Activated naive CD4-positive, alpha-beta T cell treated with anti-CD3 and anti-CD28 coated beads for 36 hours (primary cell): ENCODE data around the gene SLC44A2. TPM values are rescaled to one million over a fixed set of nuclear protein-coding genes. Genes with fewer than 3 reads are reported as not detected.

Source experiments
- CTCF ChIA-PET: fragments of 350-600 bp; sonication (Branson Sonifier 250); formaldehyde crosslinking; loops from one replicate; lab custom pipeline; 2021; ENCODE audit warnings: antibody characterized with exemption; lab: Charles Lee
- DNase-seq: peaks from one replicate; pipeline ENCODE4 v3.0.0-alpha.2; 2020
- H3K27ac Mint-ChIP-seq: one replicate; pipeline ENCODE4 v1.8.0; 2021; ENCODE audit warnings: mild to moderate bottlenecking, mixed read lengths
- H3K27me3 Mint-ChIP-seq: one replicate; pipeline ENCODE4 v1.8.0; 2021; ENCODE audit warnings: low read depth, mixed read lengths
- H3K36me3 Mint-ChIP-seq: one replicate; pipeline ENCODE4 v1.8.0; 2021; ENCODE audit warnings: low read depth, mixed read lengths
- H3K4me1 Mint-ChIP-seq: one replicate; pipeline ENCODE4 v1.8.0; 2021; ENCODE audit warnings: low read depth, mixed read lengths
- H3K4me3 Mint-ChIP-seq: one replicate; pipeline ENCODE4 v1.8.0; 2021; ENCODE audit warnings: mild to moderate bottlenecking, moderate library complexity, mixed read lengths
- H3K9me3 Mint-ChIP-seq: one replicate; pipeline ENCODE4 v1.8.0; 2021; ENCODE audit warnings: mixed read lengths
- intact Hi-C: fragments of 100-400 bp; cut with micrococcal nuclease; formaldehyde crosslinking; loops from one replicate; pipeline ENCODE4 v1.15.1; 2023
- total RNA-seq, 2 experiments: library from RNA; stranded (reverse); gene quantifications; one replicate each; pipeline ENCODE4 v1.2.3, GENCODE V29; 2021

The SLC44A2 gene
- total RNA-seq, 2 experiments from 2014 or later: 81.5 to 83.2 TPM

- CTCF ChIA-PET: interaction anchor here (0.6 to 1.5 kb wide), 3 partner anchors 9 to 110 kb away, joined by 3 read pairs; no protein-coding TSS in a partner anchor
- DNase-seq: no peak
- no peaks in the 10 kb centered on the region for H3K27me3 Mint-ChIP-seq
- no peak overlapping the region for H3K27ac Mint-ChIP-seq
- no peak overlapping the region for H3K4me3 Mint-ChIP-seq
- H3K4me1 Mint-ChIP-seq: no peaks in the 10 kb centered on the region
- H3K36me3 Mint-ChIP-seq: peaks cover 51% of the 10 kb centered on the region
- intact Hi-C loops: no loop called here
- H3K9me3 Mint-ChIP-seq: no peaks in the 10 kb centered on the region
Observed at GRCh38 chr19:10677751-10678150, 52.4 kb downstream of the SLC44A2 start.

GRCh38 chr19:10678813-10679212 is 53.5 kb downstream of the SLC44A2 start:
- Mint-ChIP-seq H3K4me3 (no peak overlapping the region), H3K36me3 (peaks cover 49% of the 10 kb centered on the region), H3K4me1 (no peaks in the 10 kb centered on the region), H3K9me3 (no peaks in the 10 kb centered on the region), H3K27me3 (no peaks in the 10 kb centered on the region), H3K27ac (no peak overlapping the region)
- no peak for DNase-seq
- CTCF ChIA-PET: interaction anchor here (0.6 to 1.3 kb wide), 3 partner anchors 22 to 243 kb away, joined by 3 to 4 read pairs (median 4); no protein-coding TSS in a partner anchor
- intact Hi-C loops: no loop called here

- CTCF ChIA-PET: interaction anchor here (0.7 kb wide), 1 partner anchor 13 kb away, joined by 3 read pairs; no protein-coding TSS in a partner anchor
- H3K9me3 Mint-ChIP-seq: no peaks in the 10 kb centered on the region
- peaks cover 58% of the 10 kb centered on the region for H3K36me3 Mint-ChIP-seq
- H3K27me3 Mint-ChIP-seq: no peaks in the 10 kb centered on the region
- DNase-seq: no peak
- intact Hi-C loops: no loop called here
- H3K4me3 Mint-ChIP-seq: no peak overlapping the region
- no peaks in the 10 kb centered on the region for H3K4me1 Mint-ChIP-seq
- H3K27ac Mint-ChIP-seq: no peak overlapping the region
Observed at GRCh38 chr19:10679743-10680142, 54.4 kb downstream of the SLC44A2 start.

- Mint-ChIP-seq H3K9me3 (no peaks in the 10 kb centered on the region), H3K27ac (no peak overlapping the region), H3K36me3 (peaks cover 51% of the 10 kb centered on the region), H3K27me3 (no peaks in the 10 kb centered on the region), H3K4me3 (no peak overlapping the region), H3K4me1 (no peaks in the 10 kb centered on the region)
- CTCF ChIA-PET: no interaction called here
- DNase-seq: no peak
- intact Hi-C loops: no loop called here
Observed at GRCh38 chr19:10680545-10681135, 55.3 kb downstream of the SLC44A2 start.

GRCh38 chr19:10681658-10682057 is 56.3 kb downstream of the SLC44A2 start:
- Mint-ChIP-seq H3K4me1 (no peaks in the 10 kb centered on the region), H3K4me3 (no peak overlapping the region), H3K27me3 (no peaks in the 10 kb centered on the region), H3K27ac (no peak overlapping the region), H3K36me3 (peaks cover 51% of the 10 kb centered on the region), H3K9me3 (no peaks in the 10 kb centered on the region)
- no peak for DNase-seq
- CTCF ChIA-PET: no interaction called here
- intact Hi-C loops: no loop called here

- H3K9me3 Mint-ChIP-seq: no peaks in the 10 kb centered on the region
- intact Hi-C loops: no loop called here
- no peaks in the 10 kb centered on the region for H3K4me1 Mint-ChIP-seq
- H3K27ac Mint-ChIP-seq: no peak overlapping the region
- peaks cover 49% of the 10 kb centered on the region for H3K36me3 Mint-ChIP-seq
- CTCF ChIA-PET: interaction anchor here (1.0 to 1.1 kb wide), 2 partner anchors 18 to 102 kb away, joined by 3 to 4 read pairs; no protein-coding TSS in a partner anchor
- no peak for DNase-seq
- H3K27me3 Mint-ChIP-seq: no peaks in the 10 kb centered on the region
- no peak overlapping the region for H3K4me3 Mint-ChIP-seq
Observed at GRCh38 chr19:10682397-10683063, 57.2 kb downstream of the SLC44A2 start.

- intact Hi-C loops: no loop called here
- no peak overlapping the region for H3K27ac Mint-ChIP-seq
- no peak for DNase-seq
- no peaks in the 10 kb centered on the region for H3K27me3 Mint-ChIP-seq
- no peak overlapping the region for H3K4me3 Mint-ChIP-seq
- no peaks in the 10 kb centered on the region for H3K9me3 Mint-ChIP-seq
- H3K4me1 Mint-ChIP-seq: no peaks in the 10 kb centered on the region
- CTCF ChIA-PET: interaction anchor here (1.0 to 1.1 kb wide), 2 partner anchors 17 to 102 kb away, joined by 3 to 4 read pairs; no protein-coding TSS in a partner anchor
- peaks cover 45% of the 10 kb centered on the region for H3K36me3 Mint-ChIP-seq
Observed at GRCh38 chr19:10683064-10683426, 57.7 kb downstream of the SLC44A2 start.

- no peak overlapping the region for H3K4me3 Mint-ChIP-seq
- CTCF ChIA-PET: interaction anchor here (1.0 to 1.1 kb wide), 2 partner anchors 16 to 103 kb away, joined by 3 to 4 read pairs; no protein-coding TSS in a partner anchor
- H3K9me3 Mint-ChIP-seq: no peaks in the 10 kb centered on the region
- H3K27me3 Mint-ChIP-seq: no peaks in the 10 kb centered on the region
- no peaks in the 10 kb centered on the region for H3K4me1 Mint-ChIP-seq
- DNase-seq: no peak
- intact Hi-C loops: no loop called here
- no peak overlapping the region for H3K27ac Mint-ChIP-seq
- H3K36me3 Mint-ChIP-seq: peaks cover 41% of the 10 kb centered on the region
Observed at GRCh38 chr19:10683582-10683981, 58.2 kb downstream of the SLC44A2 start.

GRCh38 chr19:10685210-10685609 is 59.9 kb downstream of the SLC44A2 start:
- Mint-ChIP-seq H3K27ac (no peak overlapping the region), H3K36me3 (peaks cover 45% of the 10 kb centered on the region), H3K4me3 (no peak overlapping the region), H3K9me3 (no peaks in the 10 kb centered on the region), H3K4me1 (no peaks in the 10 kb centered on the region), H3K27me3 (no peaks in the 10 kb centered on the region)
- intact Hi-C loops: no loop called here
- no peak for DNase-seq
- CTCF ChIA-PET: interaction anchor here (2.1 kb wide), 1 partner anchor 14 kb away, joined by 10 read pairs; no protein-coding TSS in a partner anchor

GRCh38 chr19:10686193-10686592 is 60.8 kb downstream of the SLC44A2 start:
- CTCF ChIA-PET: interaction anchor here (1.4 to 2.1 kb wide), 2 partner anchors 9 to 13 kb away, joined by 3 to 10 read pairs; no protein-coding TSS in a partner anchor
- no peaks in the 10 kb centered on the region for H3K9me3 Mint-ChIP-seq
- intact Hi-C loops: no loop called here
- peaks cover 45% of the 10 kb centered on the region for H3K36me3 Mint-ChIP-seq
- no peaks in the 10 kb centered on the region for H3K27me3 Mint-ChIP-seq
- no peak for DNase-seq
- H3K4me1 Mint-ChIP-seq: no peaks in the 10 kb centered on the region
- H3K4me3 Mint-ChIP-seq: no peak overlapping the region
- no peak overlapping the region for H3K27ac Mint-ChIP-seq

- Mint-ChIP-seq H3K27ac (no peak overlapping the region), H3K4me1 (no peaks in the 10 kb centered on the region), H3K9me3 (no peaks in the 10 kb centered on the region), H3K27me3 (no peaks in the 10 kb centered on the region), H3K4me3 (no peak overlapping the region), H3K36me3 (peaks cover 45% of the 10 kb centered on the region)
- CTCF ChIA-PET: interaction anchor here (1.4 to 2.1 kb wide), 2 partner anchors 10 to 13 kb away, joined by 3 to 10 read pairs; no protein-coding TSS in a partner anchor
- intact Hi-C loops: no loop called here
- DNase-seq: no peak
Observed at GRCh38 chr19:10686661-10687517, 61.5 kb downstream of the SLC44A2 start.
